GM21367 (cell line): ENCODE measurements around the gene TSGA10IP.

Source experiments
- ATAC-seq: cut with Tn5 transposase; IDR thresholded peaks from one replicate; pipeline ENCODE4 v1.9.1; 2021; ENCODE audit not compliant: unreplicated experiment

TSGA10IP gene

GRCh38 chr11:65945430-65945911, at the start of gene TSGA10IP:
Gene TSGA10IP (plus strand): TSS chr11:65945480. CDS start chr11:65945676, 196 bp downstream.
- ATAC-seq, result no peak

- ATAC-seq, result no peak
These were observed 49.7 kb upstream of the TSGA10IP start for GRCh38 chr11:65895482-65895981.

- no peak for ATAC-seq
These were observed 49.0 kb upstream of the TSGA10IP start for GRCh38 chr11:65896034-65896999.

- no peak for ATAC-seq
These were observed 48.2 kb upstream of the TSGA10IP start for GRCh38 chr11:65897020-65897471.

DNA sequence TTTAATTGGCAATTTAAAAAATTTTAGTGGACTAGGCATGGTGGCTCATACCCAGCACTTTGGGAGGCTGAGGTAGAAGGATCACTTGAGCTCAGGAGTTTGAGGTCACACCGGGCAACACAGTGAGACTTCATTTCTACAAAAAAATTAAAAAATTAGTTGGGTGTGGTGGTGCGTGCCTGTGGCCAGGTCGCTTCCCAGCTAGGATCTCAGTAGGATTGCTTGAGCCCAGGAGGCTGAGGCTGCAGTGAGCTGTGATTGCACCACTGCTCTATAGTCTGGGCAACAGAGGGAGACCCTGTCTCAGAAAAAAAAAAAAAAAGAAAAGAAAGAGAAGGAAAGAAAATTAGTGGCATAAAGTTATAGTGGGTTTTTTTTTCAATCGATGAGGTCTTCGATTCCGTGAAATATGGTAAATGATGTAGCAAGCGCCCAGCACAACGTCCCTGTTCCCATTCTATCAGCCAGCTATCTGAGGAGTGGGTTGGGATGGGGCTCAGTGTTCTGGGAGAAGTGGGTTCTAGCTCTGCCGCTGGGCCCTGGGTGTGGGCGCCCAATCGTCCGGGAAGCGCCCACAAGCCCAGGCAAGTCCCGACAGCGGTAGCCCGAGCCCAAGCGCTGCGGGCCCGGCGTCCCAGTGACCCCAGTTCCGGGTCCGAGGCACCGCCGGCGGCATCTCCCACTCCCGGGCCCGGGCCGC, 46.5 kb upstream of the TSGA10IP start:
- ATAC-seq, result no peak

DNA sequence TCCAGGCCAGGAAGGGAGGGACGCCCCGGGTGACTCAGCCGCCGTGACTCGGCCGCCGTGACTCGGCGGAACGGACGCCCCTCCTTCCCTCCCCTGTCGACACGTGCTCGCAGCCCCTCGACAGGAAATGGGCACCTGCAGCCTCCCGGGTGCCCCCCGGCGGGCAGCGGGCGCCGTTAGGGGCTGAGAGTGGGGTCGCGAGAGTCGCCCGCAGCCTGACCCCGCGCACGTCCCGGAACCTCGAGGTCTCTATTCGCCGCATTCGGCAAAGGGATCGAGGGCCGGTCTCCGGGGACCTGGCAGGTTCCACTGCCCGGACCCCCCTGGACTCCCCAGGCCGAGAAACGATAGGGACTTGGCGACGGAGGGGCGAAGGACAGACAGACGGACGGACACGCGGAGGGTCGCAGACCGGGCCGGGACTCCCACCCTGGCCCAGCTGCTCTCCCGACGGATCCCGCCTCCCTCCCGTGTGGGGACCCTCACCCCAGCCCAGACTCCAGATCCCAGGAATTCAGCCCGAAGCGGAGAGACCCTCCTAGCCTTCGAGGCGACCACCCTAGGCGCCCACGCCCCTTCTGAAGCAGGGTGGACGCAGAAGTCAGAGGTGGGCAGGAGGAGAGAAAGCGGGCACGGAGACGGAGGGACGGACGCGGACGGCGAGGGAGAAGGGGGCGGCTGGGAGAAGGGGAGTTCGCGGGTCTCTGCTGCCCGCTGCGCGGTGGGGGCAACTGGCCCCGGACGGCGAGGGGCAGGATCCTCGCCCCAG, 45.7 kb upstream of the TSGA10IP start:
- ATAC-seq, result no peak

DNA sequence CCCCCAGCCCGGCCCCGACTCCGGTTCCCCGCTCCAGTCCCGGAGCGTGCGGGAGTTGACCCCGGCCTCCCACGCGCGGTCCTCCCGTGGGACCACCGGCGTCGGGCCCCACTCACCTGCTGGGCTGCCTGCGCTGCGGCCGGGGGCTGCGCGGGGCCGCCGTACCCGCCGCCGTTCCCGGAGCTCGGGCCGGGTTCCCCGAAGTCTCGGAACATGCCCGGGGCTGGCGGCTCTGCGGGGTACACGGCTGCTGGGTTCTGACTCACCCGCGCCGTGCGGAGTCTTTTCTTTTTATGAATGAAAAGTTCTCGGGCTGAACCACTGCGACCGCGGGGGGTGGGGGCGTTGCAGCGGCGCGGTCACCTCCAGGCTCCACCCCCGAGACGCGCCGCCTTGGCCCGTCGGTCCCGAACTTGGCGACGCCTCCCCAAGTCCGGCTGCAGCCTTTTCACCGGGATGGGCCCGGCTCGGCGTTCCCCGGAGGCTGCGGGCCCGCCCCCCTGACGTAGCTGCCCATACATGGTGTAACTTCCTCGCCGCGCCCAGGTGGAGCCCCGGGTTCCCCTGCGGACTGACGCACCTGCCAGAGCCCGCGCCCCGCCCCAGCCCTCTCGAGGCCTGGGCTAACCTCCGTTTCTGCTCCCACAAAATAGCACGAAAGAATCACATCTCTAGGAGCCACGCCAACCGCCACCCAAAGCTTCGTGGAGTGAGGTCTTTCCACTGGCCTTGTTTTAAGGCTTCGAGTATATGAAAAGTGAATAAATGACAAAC, 45.0 kb upstream of the TSGA10IP start, which contains the start of gene FOSL1:
FOSL1 (minus strand) TSS at position 264 of the 774 bp plus-strand sequence; CDS start at position 215, 49 bp downstream.
- peak; percentile 51 for ATAC-seq

DNA sequence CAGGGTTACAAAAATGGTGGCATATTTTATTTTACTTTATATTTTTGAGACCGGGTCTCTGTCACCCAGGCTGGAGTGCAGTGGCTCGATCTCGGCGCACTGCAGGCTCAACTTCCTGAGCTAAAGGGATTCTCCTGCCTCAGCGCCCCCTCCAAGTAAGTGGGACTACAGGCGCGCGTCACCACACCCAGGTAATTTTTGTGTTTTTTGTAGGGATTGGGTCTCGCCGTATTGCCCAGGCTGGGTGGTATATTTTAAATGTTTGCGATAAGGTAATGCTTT, 44.4 kb upstream of the TSGA10IP start:
- ATAC-seq, result no peak

DNA sequence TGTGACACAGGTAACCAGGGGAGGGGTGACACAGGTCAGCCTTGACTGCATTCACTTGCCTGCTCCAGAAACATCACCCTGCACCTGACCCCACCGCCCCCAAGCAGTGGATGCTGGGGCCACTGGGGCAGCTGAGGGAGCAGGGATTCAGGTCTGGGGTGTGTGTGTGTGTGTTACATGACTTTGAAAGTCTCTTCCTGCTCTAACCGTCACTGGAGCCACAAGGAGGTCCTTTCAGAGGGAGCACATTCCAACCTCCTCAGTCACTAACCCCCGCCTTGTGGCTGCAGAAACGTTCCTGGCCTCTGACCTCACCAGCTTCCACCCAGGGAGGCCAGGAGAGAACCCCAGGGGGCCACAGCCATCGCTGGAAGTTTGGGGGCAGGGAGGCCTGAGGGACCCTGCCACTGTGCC, 42.2 kb upstream of the TSGA10IP start:
- no peak for ATAC-seq

- ATAC-seq, result no peak
These were observed 41.6 kb upstream of the TSGA10IP start for GRCh38 chr11:65903715-65904114.

- no peak for ATAC-seq
These were observed 38.7 kb upstream of the TSGA10IP start for GRCh38 chr11:65906602-65907001.

- ATAC-seq, result no peak
These were observed 37.4 kb upstream of the TSGA10IP start for GRCh38 chr11:65907878-65908277.

DNA sequence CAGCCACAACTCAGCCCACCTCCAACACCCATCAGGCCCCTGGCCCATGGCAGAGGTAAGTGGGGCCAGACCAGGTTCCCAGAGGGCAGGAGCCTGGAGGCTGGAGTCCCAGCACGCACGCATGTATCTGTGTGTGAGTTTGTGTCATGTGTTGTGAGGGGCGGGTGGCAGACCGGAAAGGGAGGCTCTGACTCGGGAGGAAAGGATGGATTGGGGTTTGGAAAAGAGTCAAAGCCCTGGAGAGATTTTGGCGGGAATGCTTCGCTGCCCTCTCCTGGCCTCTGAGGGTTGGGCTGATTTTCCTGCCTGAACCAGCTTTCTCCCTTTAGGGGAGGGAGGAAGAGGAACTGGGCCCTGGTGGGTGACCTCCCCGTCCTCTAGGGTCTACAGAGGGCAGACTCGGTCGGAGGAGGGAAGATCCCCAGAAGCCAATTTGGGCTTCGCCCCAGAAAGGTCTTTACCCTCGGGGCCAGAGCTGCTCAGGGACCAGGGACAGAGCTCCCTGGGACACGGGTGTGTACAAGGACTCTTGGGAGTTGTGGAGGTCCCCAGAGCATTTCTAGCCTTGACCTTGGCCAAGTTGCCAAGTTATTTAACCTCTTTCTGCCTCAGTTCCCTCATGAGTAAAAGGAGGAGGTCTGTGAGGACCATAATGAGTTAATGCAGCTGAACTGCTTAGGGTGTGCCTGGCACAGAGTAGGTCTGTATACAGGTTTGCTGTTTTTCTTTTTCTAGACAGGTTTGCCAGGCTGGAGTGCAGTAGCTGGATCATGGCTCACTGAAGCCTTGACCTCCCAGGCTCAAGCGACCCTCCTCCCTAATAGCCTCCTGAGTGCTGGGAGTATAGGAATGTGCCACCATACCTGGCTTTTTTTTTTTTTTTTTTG, 33.4 kb upstream of the TSGA10IP start:
- ATAC-seq, result no peak

DNA sequence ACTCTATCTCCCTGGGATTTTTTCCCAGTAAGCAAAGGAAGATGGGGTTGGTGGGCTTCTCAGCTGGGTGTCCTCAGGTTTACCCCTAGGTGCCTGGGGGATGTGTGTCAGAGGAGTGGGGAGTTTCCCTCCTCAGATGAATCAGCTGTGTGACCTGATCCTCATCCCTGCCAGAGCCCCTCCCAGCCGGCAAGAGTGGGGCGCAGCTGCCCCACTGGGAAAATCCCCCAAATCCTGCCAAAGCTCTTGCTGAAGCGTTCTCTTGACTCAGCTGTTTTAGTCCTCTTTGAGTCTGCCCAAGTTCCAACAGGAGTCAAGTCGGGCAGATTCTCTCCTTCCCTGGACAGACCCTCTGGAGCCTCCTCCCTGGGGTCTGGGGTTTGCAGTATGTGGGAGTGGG, 32.4 kb upstream of the TSGA10IP start:
- no peak for ATAC-seq

- no peak for ATAC-seq
These were observed 30.0 kb upstream of the TSGA10IP start for GRCh38 chr11:65915101-65915820.

GRCh38 chr11:65915821-65916251, 29.4 kb upstream of the TSGA10IP start:
- no peak for ATAC-seq

GRCh38 chr11:65916391-65916790, 28.9 kb upstream of the TSGA10IP start:
- no peak for ATAC-seq

GRCh38 chr11:65917077-65917433, 28.2 kb upstream of the TSGA10IP start:
- no peak for ATAC-seq
